B cell (primary cell): ENCODE results near the gene TXNDC11. TPM values are rescaled to one million over a fixed set of nuclear protein-coding genes. Genes with fewer than 3 reads are reported as not detected.

Experiments used
- ATAC-seq: fragments of 200-7000 bp; cut with Tn5 transposase; one replicate; pipeline ENCODE4 v1.10.0; 2021; ENCODE audit warnings: low read depth, mild to moderate bottlenecking, moderate number of reproducible peaks, moderate library complexity
- CTCF ChIA-PET: fragments of 350-600 bp; sonication (Branson Sonifier 250); formaldehyde crosslinking; loops from one replicate; lab custom pipeline; 2021; ENCODE audit warnings: antibody characterized with exemption, inconsistent platforms; lab: Charles Lee
- POLR2A ChIA-PET: fragments of 350-600 bp; sonication (Branson Sonifier 250); formaldehyde crosslinking; loops from one replicate; lab custom pipeline; 2021; ENCODE audit warnings: antibody characterized with exemption; lab: Charles Lee
- DNase-seq: peaks from one replicate; pipeline ENCODE4 v3.0.0; 2013
- H2AFZ ChIP-seq: 2 replicates; pipeline ENCODE4 v1.6.1; 2012; ENCODE audit warnings: mild to moderate bottlenecking, low read depth, low read length; ENCODE audit not compliant: insufficient read depth, poor library complexity, severe bottlenecking
- H3K27ac ChIP-seq, 2 donors: 1 replicate in 1 of 2; 2 replicates in 1 of 2; pipeline ENCODE4 v1.5.1; 2012 to 2013; ENCODE audit warnings: low read length in 2 of 2, mild to moderate bottlenecking in 2 of 2, moderate library complexity in 1 of 2
- H3K27me3 ChIP-seq, 4 experiments: fragments of 200-600 bp in 1 of 4; sonication (generic) in 1 of 4; replicated peaks in 1 of 4; 1 replicate in 2 of 4; 2 replicates in 2 of 4; pipeline versions ENCODE4 v1.6.1 to v1.7.0; 2013 to 2016; ENCODE audit warnings: low read length in 3 of 4, mild to moderate bottlenecking in 2 of 4, mixed read lengths in 1 of 4, moderate library complexity in 1 of 4; ENCODE audit not compliant: insufficient read depth in 4 of 4, control insufficient read depth in 3 of 4; ENCODE audit errors: control extremely low read depth in 1 of 4
- H3K36me3 ChIP-seq, 2 experiments: replicated peaks in 1 of 2; 1 replicate in 1 of 2; 2 replicates in 1 of 2; pipeline versions ENCODE4 v1.6.1 to v1.7.1; 2013; ENCODE audit warnings: low read length in 1 of 2; ENCODE audit not compliant: insufficient read depth in 2 of 2, control insufficient read depth in 1 of 2; ENCODE audit errors: control extremely low read depth in 1 of 2, extremely low read depth in 1 of 2
- H3K4me1 ChIP-seq, 2 donors: fragments of 200-600 bp in 1 of 2; sonication (generic) in 1 of 2; 1 replicate in 1 of 2; 2 replicates in 1 of 2; pipeline versions ENCODE4 v1.5.1 to v1.6.1; 2013 to 2017; ENCODE audit warnings: low read length in 2 of 2; ENCODE audit not compliant: control insufficient read depth in 2 of 2, insufficient read depth in 2 of 2
- H3K4me2 ChIP-seq: replicated peaks from 2 replicates; pipeline ENCODE3; 2012; ENCODE audit warnings: mild to moderate bottlenecking, low read depth, low read length; ENCODE audit not compliant: poor library complexity, severe bottlenecking
- H3K4me3 ChIP-seq, 5 experiments: fragments of 200-600 bp in 1 of 5; sonication (generic) in 1 of 5; 1 replicate in 3 of 5; 2 replicates in 2 of 5; pipeline versions ENCODE4 v1.5.1 to v1.7.0; 2011 to 2016; ENCODE audit warnings: low read length in 4 of 5, mild to moderate bottlenecking in 4 of 5, low read depth in 2 of 5, control low read depth in 1 of 5, moderate library complexity in 1 of 5; ENCODE audit not compliant: insufficient read depth in 1 of 5; ENCODE audit errors: control extremely low read depth in 1 of 5, extremely low read depth in 1 of 5
- H3K79me2 ChIP-seq: fragments of 200-600 bp; sonication (generic); one replicate; pipeline ENCODE4 v1.6.0; 2016; ENCODE audit warnings: low read length; ENCODE audit not compliant: control insufficient read depth, insufficient read depth
- H3K9ac ChIP-seq: fragments of 200-600 bp; sonication (generic); 2 replicates; pipeline ENCODE4 v1.6.1; 2017; ENCODE audit warnings: mild to moderate bottlenecking, low read length, moderate library complexity
- H3K9me3 ChIP-seq, 3 donors: one replicate each; pipeline versions ENCODE4 v1.6.1 to v1.7.1; 2013; ENCODE audit warnings: low read length in 2 of 3; ENCODE audit not compliant: control insufficient read depth in 2 of 3, insufficient read depth in 1 of 3; ENCODE audit errors: control extremely low read depth in 1 of 3
- H4K20me1 ChIP-seq: 2 replicates; pipeline ENCODE4 v1.6.0; 2012; ENCODE audit warnings: mild to moderate bottlenecking, low read length; ENCODE audit not compliant: insufficient read depth, control insufficient read depth, poor library complexity, severe bottlenecking
- H3K27ac Mint-ChIP-seq: one replicate; pipeline ENCODE4 v1.8.0; 2021; ENCODE audit warnings: mixed read lengths
- H3K27me3 Mint-ChIP-seq: one replicate; pipeline ENCODE4 v1.8.0; 2021; ENCODE audit warnings: mixed read lengths
- H3K4me1 Mint-ChIP-seq: one replicate; pipeline ENCODE4 v1.8.0; 2021; ENCODE audit warnings: mixed read lengths
- H3K4me3 Mint-ChIP-seq: one replicate; pipeline ENCODE4 v1.8.0; 2021; ENCODE audit warnings: mixed read lengths
- H3K9me3 Mint-ChIP-seq: one replicate; pipeline ENCODE4 v1.8.0; 2022; ENCODE audit warnings: mixed read lengths; ENCODE audit not compliant: insufficient read depth
- EZH2 ChIP-seq: IDR thresholded peaks from 2 replicates; pipeline ENCODE4 v1.6.1; 2012; ENCODE audit warnings: borderline replicate concordance, low read depth, mild to moderate bottlenecking, moderate library complexity, low read length; ENCODE audit not compliant: insufficient read depth, poor library complexity, severe bottlenecking
- WGBS: methylation state at CpG from one replicate; pipeline ENCODE4 v1.1.5; 2013; ENCODE audit warnings: missing lambda C conversion rate; ENCODE audit not compliant: insufficient coverage; 5-methylcytosine and 5-hydroxymethylcytosine counted together
- intact Hi-C: fragments of 100-400 bp; cut with micrococcal nuclease; formaldehyde crosslinking; loops from one replicate; pipeline ENCODE4 v1.10.0; 2022
- polyA plus RNA-seq: library from polyadenylated mRNA; depleted of rRNA; stranded (reverse); fragments of >200 nt; gene quantifications from 2 replicates; pipeline ENCODE4 v1.2.3, GENCODE V29; 2012
- small RNA-seq: library from RNA; depleted of rRNA; stranded (forward); fragments of <200 nt; gene quantifications from one replicate; pipeline ENCODE3, GENCODE V24; 2012; ENCODE audit warnings: low replicate concordance, low read depth; ENCODE audit not compliant: insufficient read length
- total RNA-seq, 2 donors: library from RNA; stranded (reverse); fragments of 120-200 nt in 1 of 2; gene quantifications; 1 replicate in 1 of 2; 2 replicates in 1 of 2; pipeline versions ENCODE4 v1.2.3 to v1.2.4, GENCODE V29; 2013 to 2022
- TF ChIP-seq, protein P1 (sequence below): fragments of 200-600 bp; IDR thresholded peaks from one replicate; pipeline ENCODE4 v1.8.0; 2022; ENCODE audit warnings: antibody characterized with exemption, mild to moderate bottlenecking

Gene TXNDC11
- total and polyA plus RNA-seq, 2 donors (not counting 1 experiment from before 2014, with no cell fraction given) = 50.2 to 76.9 TPM

GRCh38 chr16:11630046-11630767 lies 112.5 kb downstream of the TXNDC11 start:
- no peaks in the 10 kb centered on the region for H3K27me3 ChIP-seq
- POLR2A ChIA-PET = interaction anchor here (0.6 to 0.7 kb wide), 4 partner anchors 17 to 97 kb away, joined by 3 to 12 read pairs (median 6); no protein-coding TSS in a partner anchor
- CTCF ChIA-PET = interaction anchor here (0.6 to 3.6 kb wide), 9 partner anchors 10 to 374 kb away, joined by 3 to 13 read pairs (median 3); partner anchors contain the start of gene SOCS1
- peak overlapping the region; percentile 66 for H3K4me2 ChIP-seq
- H3K27ac Mint-ChIP-seq = peak overlapping the region; percentile 26
- no peak for ATAC-seq
- no peaks in the 10 kb centered on the region for H3K79me2 ChIP-seq
- no peaks in the 10 kb centered on the region for H4K20me1 ChIP-seq
- H3K4me3 Mint-ChIP-seq = peak overlapping the region; percentile 76
- H3K27ac ChIP-seq = no peak overlapping the region
- no peaks in the 10 kb centered on the region for H3K9me3 ChIP-seq
- peaks cover 25 to 48% of the 10 kb centered on the region in 2 donors for H3K4me1 ChIP-seq
- peak overlapping the region; percentile 29 for H3K9ac ChIP-seq
- TF ChIP-seq, protein P1, sequence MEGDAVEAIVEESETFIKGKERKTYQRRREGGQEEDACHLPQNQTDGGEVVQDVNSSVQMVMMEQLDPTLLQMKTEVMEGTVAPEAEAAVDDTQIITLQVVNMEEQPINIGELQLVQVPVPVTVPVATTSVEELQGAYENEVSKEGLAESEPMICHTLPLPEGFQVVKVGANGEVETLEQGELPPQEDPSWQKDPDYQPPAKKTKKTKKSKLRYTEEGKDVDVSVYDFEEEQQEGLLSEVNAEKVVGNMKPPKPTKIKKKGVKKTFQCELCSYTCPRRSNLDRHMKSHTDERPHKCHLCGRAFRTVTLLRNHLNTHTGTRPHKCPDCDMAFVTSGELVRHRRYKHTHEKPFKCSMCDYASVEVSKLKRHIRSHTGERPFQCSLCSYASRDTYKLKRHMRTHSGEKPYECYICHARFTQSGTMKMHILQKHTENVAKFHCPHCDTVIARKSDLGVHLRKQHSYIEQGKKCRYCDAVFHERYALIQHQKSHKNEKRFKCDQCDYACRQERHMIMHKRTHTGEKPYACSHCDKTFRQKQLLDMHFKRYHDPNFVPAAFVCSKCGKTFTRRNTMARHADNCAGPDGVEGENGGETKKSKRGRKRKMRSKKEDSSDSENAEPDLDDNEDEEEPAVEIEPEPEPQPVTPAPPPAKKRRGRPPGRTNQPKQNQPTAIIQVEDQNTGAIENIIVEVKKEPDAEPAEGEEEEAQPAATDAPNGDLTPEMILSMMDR = no peak
- no peak for TF ChIP-seq EZH2
- H3K27me3 Mint-ChIP-seq = no peaks in the 10 kb centered on the region
- H3K9me3 Mint-ChIP-seq = no peaks in the 10 kb centered on the region
- intact Hi-C loops = no loop called here
- DNase-seq = no peak
- no peaks in the 10 kb centered on the region for H3K36me3 ChIP-seq
- H3K4me1 Mint-ChIP-seq = peaks cover 36% of the 10 kb centered on the region
- peak overlapping the region in 1 of 5 experiments; percentile 7 for H3K4me3 ChIP-seq
- peak overlapping the region; percentile 26 for H2AFZ ChIP-seq
- 76% methylated on average over 9 of the region's 12 CpGs for WGBS

Small RNA genes lying within 50 kb of the gene (small RNA-seq; reads per million reads assigned to genes)
- gene RF00017 = not detected

Other genes with a start within 250 kb of the TXNDC11 start
- gene LITAF, start 155.9 kb downstream of the TXNDC11 start, total RNA-seq = 125 and 131 TPM in 2 replicates
- gene LITAF, start 155.9 kb downstream of the TXNDC11 start, polyA plus RNA-seq = 87.5 and 93.6 TPM in 2 replicates
- gene SNN, start 74.4 kb downstream of the TXNDC11 start, total RNA-seq = 60.8 and 63.3 TPM in 2 replicates
- gene SNN, start 74.4 kb downstream of the TXNDC11 start, polyA plus RNA-seq = 55.4 and 96.2 TPM in 2 replicates
- gene ZC3H7A, start 54.4 kb upstream of the TXNDC11 start, total RNA-seq = 113 and 126 TPM in 2 replicates
- 40.8 and 64.7 TPM in 2 replicates for gene ZC3H7A, start 54.4 kb upstream of the TXNDC11 start, polyA plus RNA-seq
- 146 and 167 TPM in 2 replicates for gene RSL1D1, start 108.7 kb upstream of the TXNDC11 start, total RNA-seq
- 21.1 and 42.2 TPM in 2 replicates for gene RSL1D1, start 108.7 kb upstream of the TXNDC11 start, polyA plus RNA-seq
- gene GSPT1, start 173.1 kb upstream of the TXNDC11 start, total RNA-seq = 72.6 and 77.0 TPM in 2 replicates
- gene GSPT1, start 173.1 kb upstream of the TXNDC11 start, polyA plus RNA-seq = 20.6 and 25.2 TPM in 2 replicates
- gene NPIPB2, start 199.2 kb upstream of the TXNDC11 start, total RNA-seq = 36.9 and 38.1 TPM in 2 replicates
- gene NPIPB2, start 199.2 kb upstream of the TXNDC11 start, polyA plus RNA-seq = 5.4 and 12.8 TPM in 2 replicates
- gene TNFRSF17, start 222.4 kb upstream of the TXNDC11 start, total RNA-seq = 4.6 and 6.3 TPM in 2 replicates
- 10.8 and 16.4 TPM in 2 replicates for gene TNFRSF17, start 222.4 kb upstream of the TXNDC11 start, polyA plus RNA-seq
- 236 and 243 TPM in 2 replicates for gene SNX29, start 233.9 kb upstream of the TXNDC11 start, total RNA-seq
- gene SNX29, start 233.9 kb upstream of the TXNDC11 start, polyA plus RNA-seq = 29.9 and 38.4 TPM in 2 replicates